Measurements from ENCODE around the gene ESRP2. TPM values are rescaled to one million over a fixed set of nuclear protein-coding genes. Genes with fewer than 3 reads are reported as not detected.
A peak's percentile ranks its signal among the peaks of the same experiment; 100 is the strongest.

Gene ESRP2
- total and polyA plus RNA-seq, 12 donors: 0.07 to 1.0 (median 0.44) TPM

- 71 to 81% methylated on average over 4 of the region's 4 CpGs for WGBS, 2 donors
These were observed 11.5 kb upstream of the ESRP2 start for GRCh38 chr16:68247400-68247799.

GRCh38 chr16:68246666-68247065 is 10.7 kb upstream of the ESRP2 start:
- peaks cover 13 to 71% (median 59%) of the 10 kb centered on the region in 9 donors for H3K4me1 ChIP-seq
- no peak for TF ChIP-seq CTCF (IDR thresholded peaks at IDR 0.05)
- peak in 2 of 8 donors; percentile 4 to 8 for ATAC-seq

More at GRCh38 chr16:68247400-68247799, 11.5 kb upstream of the ESRP2 start:
- Histone ChIP-seq H3K27me3 (no peaks in the 10 kb centered on the region), H3K27ac (peak overlapping the region; percentile 45 to 95 (median 86)), H3K4me3 (peak overlapping the region in 5 of 10 donors; percentile 5 to 95 (median 77)), H3K4me1 (peaks cover 13 to 76% (median 62%) of the 10 kb centered on the region in 9 donors), H3K36me3 (peaks cover 0 to 44% (median 11%) of the 10 kb centered on the region in 9 donors), H3K9me3 (no peaks in the 10 kb centered on the region)
- intact Hi-C loops (cut with DNase I): loop anchor here in 1 of 10 donors (10.0 kb wide), 1 partner anchor 267 kb away; no protein-coding TSS in a partner anchor
- DNase-seq (no peak), ATAC-seq (peak in 6 of 8 donors; percentile 0 to 21 (median 6))
- no peak for TF ChIP-seq CTCF (IDR thresholded peaks at IDR 0.05)

GRCh38 chr16:68246121-68246520 is 10.2 kb upstream of the ESRP2 start:
- Histone ChIP-seq H3K36me3 (peaks cover 0 to 31% (median 7%) of the 10 kb centered on the region in 9 donors), H3K4me1 (peaks cover 10 to 65% (median 54%) of the 10 kb centered on the region in 9 donors), H3K4me3 (peak overlapping the region in 9 of 10 donors; percentile 77 to 100 (median 87)), H3K27me3 (no peaks in the 10 kb centered on the region), H3K9me3 (no peaks in the 10 kb centered on the region), H3K27ac (peak overlapping the region in 9 of 10 donors; percentile 30 to 95 (median 87))
- intact Hi-C loops (cut with DNase I): loop anchor here in 1 of 10 donors (10.0 kb wide), 1 partner anchor 269 kb away; no protein-coding TSS in a partner anchor
- no peak for ATAC-seq
- DNase-seq: no peak
- TF ChIP-seq CTCF (IDR thresholded peaks at IDR 0.05): no peak
- WGBS, 2 donors: 57 to 69% methylated on average over 7 of the region's 7 CpGs

More at GRCh38 chr16:68246666-68247065, 10.7 kb upstream of the ESRP2 start:
- intact Hi-C loops (cut with DNase I): loop anchor here in 1 of 10 donors (10.0 kb wide), 1 partner anchor 268 kb away; no protein-coding TSS in a partner anchor
- H3K27ac ChIP-seq: peak overlapping the region; percentile 45 to 95 (median 86)
- no peaks in the 10 kb centered on the region for H3K9me3 ChIP-seq
- DNase-seq: no peak
- H3K36me3 ChIP-seq: peaks cover 0 to 37% (median 11%) of the 10 kb centered on the region in 9 donors
- 54 to 56% methylated on average over 5 of the region's 5 CpGs for WGBS, 2 donors
- no peaks in the 10 kb centered on the region for H3K27me3 ChIP-seq
- peak overlapping the region in 8 of 10 donors; percentile 77 to 100 (median 91) for H3K4me3 ChIP-seq

GRCh38 chr16:68244903-68245853 is 9.3 kb upstream of the ESRP2 start, which contains the start of gene PLA2G15:
TSS of gene PLA2G15 (plus strand) at chr16:68245373. CDS start at chr16:68245427, 54 bp downstream.
- peak; percentile 99 for DNase-seq
- ATAC-seq: peak; percentile 93 to 98 (median 96)
- H3K4me1 ChIP-seq: peaks cover 10 to 56% (median 49%) of the 10 kb centered on the region in 9 donors
- no peaks in the 10 kb centered on the region for H3K9me3 ChIP-seq
- no peaks in the 10 kb centered on the region for H3K27me3 ChIP-seq
- 1% methylated on average over 75 of the region's 75 CpGs for WGBS, 2 donors
- H3K4me3 ChIP-seq: peak within 1 kb of the TSS; percentile 77 to 100 (median 87)
- intact Hi-C loops (cut with DNase I): loop anchor here in 6 of 10 donors (5.0 to 10.0 kb wide), 3 partner anchors 82 to 270 kb away; no protein-coding TSS in a partner anchor
- peaks cover 0 to 22% (median 0%) of the 10 kb centered on the region in 9 donors for H3K36me3 ChIP-seq
- peak within 1 kb of the TSS; percentile 8 to 95 (median 86) for H3K27ac ChIP-seq
- peak in 1 of 9 donors; percentile 6 for TF ChIP-seq CTCF (IDR thresholded peaks at IDR 0.05)

All from heart right ventricle (tissue), 16 donors.